HepG2 (cell line): ENCODE data around the gene IGIP. TPM values are rescaled to one million over a fixed set of nuclear protein-coding genes. Genes with fewer than 3 reads are reported as not detected.
A peak's percentile ranks its signal among the peaks of the same experiment; 100 is the strongest.

ENCODE experiments used
- ATAC-seq: fragments of 200-7000 bp; cut with Tn5 transposase; 3 replicates; pipeline ENCODE4 v1.9.1; 2020; ENCODE audit warnings: mild to moderate bottlenecking, moderate library complexity
- BruUV-seq: library from RNA; stranded (reverse); fragments of 400-500 nt; replicated peaks from 2 replicates; lab custom pipeline; 2021; lab: Mats Ljungman, UMichigan
- CTCF ChIA-PET: fragments of 300-600 bp; formaldehyde crosslinking; extraction: SDS; loops from one replicate; lab custom pipeline; 2021; ENCODE audit warnings: low total read pairs, inconsistent platforms, low intra/inter-chr PET ratio; lab: Yijun Ruan, JAX
- POLR2A ChIA-PET: fragments of 350-600 bp; sonication (Branson Sonifier 250); formaldehyde crosslinking; loops from one replicate; lab custom pipeline; 2020; ENCODE audit warnings: antibody characterized with exemption, inconsistent platforms; lab: Yijun Ruan, JAX
- DNase-seq: peaks from one replicate; pipeline ENCODE4 v3.0.0-alpha.2; 2015; ENCODE audit warnings: low spot score
- FAIRE-seq: peaks from 3 replicates; lab custom pipeline; 2011; peaks lifted over from hg19 to GRCh38; lab: Jason Lieb, UNC
- H2AFZ ChIP-seq: one replicate; pipeline ENCODE4 v1.6.1; 2011; ENCODE audit warnings: low read length, inconsistent platforms
- H3K27ac ChIP-seq: fragments of 300-600 bp; 3 replicates; pipeline ENCODE4 v1.8.0; 2011; ENCODE audit warnings: mixed run types, mild to moderate bottlenecking, mixed read lengths, low read length, inconsistent platforms; ENCODE audit not compliant: insufficient read depth; ENCODE audit errors: extremely low read length
- H3K27me3 ChIP-seq, 2 experiments: fragments of 200-600 bp in 1 of 2; 2 replicates in 1 of 2; 3 replicates in 1 of 2; pipeline versions ENCODE4 v1.6.0 to v1.8.0; 2011; ENCODE audit warnings: low read length in 2 of 2, mild to moderate bottlenecking in 2 of 2, moderate library complexity in 2 of 2, inconsistent platforms in 1 of 2; ENCODE audit not compliant: insufficient read depth in 2 of 2, control insufficient read depth in 1 of 2
- H3K36me3 ChIP-seq, 2 experiments: fragments of 200-600 bp in 1 of 2; replicated peaks in 1 of 2; 2 replicates in 1 of 2; 3 replicates in 1 of 2; pipeline versions ENCODE4 v1.5.1 to v1.8.0; 2011; ENCODE audit warnings: low read length in 2 of 2, inconsistent platforms in 1 of 2; ENCODE audit not compliant: insufficient read depth in 2 of 2, control insufficient read depth in 1 of 2
- H3K4me1 ChIP-seq: 2 replicates; pipeline ENCODE4 v1.5.1; 2012; ENCODE audit warnings: low read length, inconsistent platforms; ENCODE audit not compliant: insufficient read depth
- H3K4me2 ChIP-seq: 2 replicates; pipeline ENCODE4 v1.6.0; 2011; ENCODE audit warnings: low read depth, low read length, inconsistent platforms
- H3K4me3 ChIP-seq, 3 experiments: fragments of 200-600 bp in 1 of 3; sonication (generic), shearing (Covaris generic) in 1 of 3; replicated peaks in 1 of 3; 2 replicates each; pipeline ENCODE4 v1.5.1; 2011 to 2016; ENCODE audit warnings: low read length in 3 of 3, inconsistent platforms in 2 of 3, low read depth in 2 of 3, mild to moderate bottlenecking in 2 of 3, control low read depth in 1 of 3, mixed read lengths in 1 of 3; ENCODE audit not compliant: insufficient read depth in 1 of 3
- H3K79me2 ChIP-seq: one replicate; pipeline ENCODE4 v1.6.1; 2011; ENCODE audit warnings: low read length, inconsistent platforms; ENCODE audit not compliant: insufficient read depth
- H3K9ac ChIP-seq: 2 replicates; pipeline ENCODE4 v1.6.0; 2011; ENCODE audit warnings: mild to moderate bottlenecking, low read depth, low read length, inconsistent platforms; ENCODE audit not compliant: insufficient read depth
- H3K9me3 ChIP-seq: 2 replicates; pipeline ENCODE4 v1.5.1; 2012; ENCODE audit warnings: mild to moderate bottlenecking, low read length
- H4K20me1 ChIP-seq: 2 replicates; pipeline ENCODE4 v1.6.0; 2011; ENCODE audit warnings: inconsistent platforms, mild to moderate bottlenecking, low read length, moderate library complexity; ENCODE audit not compliant: insufficient read depth
- ARID4A ChIP-seq: sonication (generic); formaldehyde crosslinking; IDR thresholded peaks from 2 replicates; pipeline ENCODE4 v1.5.0; 2020; ENCODE audit warnings: mild to moderate bottlenecking, missing genetic modification reagents, borderline replicate concordance
- MBD4 ChIP-seq: IDR thresholded peaks from 2 replicates; pipeline ENCODE4 v1.6.1; 2012; ENCODE audit warnings: low read length, inconsistent platforms, borderline replicate concordance
- RXRB ChIP-seq: IDR thresholded peaks from 2 replicates; pipeline ENCODE4 v1.6.1; 2016; ENCODE audit warnings: borderline replicate concordance, missing genetic modification reagents, missing compliant biosample characterization
- XRCC5 ChIP-seq: fragments of 200-400 bp; formaldehyde crosslinking; optimal IDR thresholded peaks from 2 replicates; pipeline ENCODE3; 2017; ENCODE audit warnings: mild to moderate bottlenecking, low read length
- ZNF331 ChIP-seq: sonication (generic); formaldehyde crosslinking; IDR thresholded peaks from 2 replicates; pipeline ENCODE4 v1.4.0; 2020; ENCODE audit warnings: missing genetic modification reagents
- ZSCAN20 ChIP-seq: sonication (generic); formaldehyde crosslinking; IDR thresholded peaks from 2 replicates; pipeline ENCODE4 v1.4.0; 2020; ENCODE audit warnings: missing genetic modification reagents, mild to moderate bottlenecking, borderline replicate concordance
- WGBS: methylation state at CpG from one replicate; pipeline ENCODE4 v1.1.6; 2017; ENCODE audit warnings: low lambda C conversion rate; 5-methylcytosine and 5-hydroxymethylcytosine counted together
- in situ Hi-C: cut with HindIII; loops from 2 replicates; pipeline ENCODE4 v1.10.0; 2017; ENCODE audit warnings: low pct_unique_long_range_greater_than_20kb; ENCODE audit not compliant: extremely low pct_ligation_motif_present
- intact Hi-C: fragments of 100-400 bp; cut with micrococcal nuclease; formaldehyde crosslinking; loops from one replicate; pipeline ENCODE4 v1.10.0; 2022; ENCODE audit not compliant: unreplicated experiment
- polyA plus RNA-seq, 8 experiments: library from polyadenylated mRNA; depleted of rRNA in 3 of 8; stranded (reverse) in 7 of 8; unstranded in 1 of 8; fragments of >200 nt; fragmentation: Illumina TruSeq in 4 of 8; extraction: Trizol in 4 of 8; gene quantifications; 2 replicates each; pipeline versions ENCODE4 v1.2.1 to v1.2.3, GENCODE V29; 2011 to 2016; ENCODE audit warnings: low read depth in 4 of 8, missing spikeins in 1 of 8, mixed read lengths in 1 of 8; ENCODE audit not compliant: insufficient read depth in 1 of 8
- total RNA-seq, 5 experiments: library from RNA; depleted of rRNA; stranded (reverse); fragments of >200 nt; fragmentation: Illumina TruSeq; extraction: Trizol; gene quantifications; 2 replicates each; pipeline ENCODE4 v1.2.3, GENCODE V29; 2016; ENCODE audit warnings: low read depth in 1 of 5

The IGIP gene
- total and polyA plus RNA-seq, 2 of the 13 experiments (the other 11 are each of a cell fraction or from before 2014, with no cell fraction given) = 1.7 to 2.1 TPM

- no TSS peak for BruUV-seq
- CTCF ChIA-PET = interaction anchor here (2.6 to 4.7 kb wide), 2 partner anchors 12 to 71 kb away, joined by 20 to 37 read pairs; no protein-coding TSS in a partner anchor
- in situ Hi-C loops (loop anchor here (5.0 kb wide), 1 partner anchor 358 kb away; no protein-coding TSS in a partner anchor), intact Hi-C loops (loop anchor here (1.0 kb wide), 1 partner anchor 12 kb away; no protein-coding TSS in a partner anchor)
- Histone ChIP-seq H3K36me3 (no peaks in the 10 kb centered on the region), H3K27ac (no peak overlapping the region), H3K9ac (no peak overlapping the region), H4K20me1 (peaks cover 19% of the 10 kb centered on the region), H3K27me3 (peaks cover 1 to 5% of the 10 kb centered on the region in 2 experiments; a peak in 1 of 5 replicates), H3K4me1 (peaks cover 55% of the 10 kb centered on the region), H3K4me3 (peak overlapping the region in 1 of 3 experiments; percentile 69; a peak in 1 of 6 replicates), H3K4me2 (peak overlapping the region; percentile 93), H3K79me2 (no peaks in the 10 kb centered on the region), H2AFZ (no peak overlapping the region), H3K9me3 (no peaks in the 10 kb centered on the region)
- FAIRE-seq = no peak
- no peak for TF ChIP-seq MBD4
- no peak for TF ChIP-seq ZNF331 (CRISPR knock-in tag)
- TF ChIP-seq ZSCAN20 (CRISPR knock-in tag) = no peak
- no peak for ATAC-seq
- DNase-seq = no peak
- 49% methylated on average over 3 of the region's 3 CpGs for WGBS
- POLR2A ChIA-PET = interaction anchor here (1.0 to 1.1 kb wide), 3 partner anchors 11 to 37 kb away, joined by 3 to 6 read pairs (median 3); no protein-coding TSS in a partner anchor
These were observed 19.5 kb downstream of the IGIP start for GRCh38 chr5:140145256-140145655.

GRCh38 chr5:140145818-140146522 lies 20.2 kb downstream of the IGIP start:
- POLR2A ChIA-PET = interaction anchor here (1.0 to 1.1 kb wide), 3 partner anchors 11 to 38 kb away, joined by 3 to 6 read pairs (median 3); no protein-coding TSS in a partner anchor
- no peaks in the 10 kb centered on the region for H3K9me3 ChIP-seq
- H3K4me2 ChIP-seq = peak overlapping the region; percentile 93
- in situ Hi-C loops = loop anchor here (5.0 kb wide), 1 partner anchor 359 kb away; no protein-coding TSS in a partner anchor
- H3K36me3 ChIP-seq = no peaks in the 10 kb centered on the region
- no TSS peak for BruUV-seq
- H4K20me1 ChIP-seq = peaks cover 19% of the 10 kb centered on the region
- no peak overlapping the region for H2AFZ ChIP-seq
- H3K4me1 ChIP-seq = peaks cover 50% of the 10 kb centered on the region
- 18% methylated on average over 33 of the region's 64 CpGs for WGBS
- CTCF ChIA-PET = interaction anchor here (2.6 to 4.7 kb wide), 2 partner anchors 11 to 72 kb away, joined by 20 to 37 read pairs; no protein-coding TSS in a partner anchor
- peak overlapping the region; percentile 49 to 69 (median 54); a peak in 4 of 6 replicates for H3K4me3 ChIP-seq
- H3K9ac ChIP-seq = peak overlapping the region; percentile 32; the same call in 1 of the 2 replicates
- FAIRE-seq (no peak), ATAC-seq (peak; percentile 90), DNase-seq (peak; percentile 38)
- H3K27me3 ChIP-seq = peaks cover 1 to 5% of the 10 kb centered on the region in 2 experiments; a peak in 1 of 5 replicates
- no peak overlapping the region for H3K27ac ChIP-seq
- no peaks in the 10 kb centered on the region for H3K79me2 ChIP-seq
- intact Hi-C loops = loop anchor here (1.0 kb wide), 1 partner anchor 11 kb away; no protein-coding TSS in a partner anchor
- TF ChIP-seq ARID4A (CRISPR knock-in tag) = peak; percentile 50; the same call in 1 of the 2 replicates
- peak; percentile 8; the same call in 1 of the 2 replicates for TF ChIP-seq RXRB (CRISPR knock-in tag)
- peak; percentile 75 for TF ChIP-seq XRCC5
